A549 (cell line): Measurements from ENCODE around the gene CADM1. TPM values are rescaled to one million over a fixed set of nuclear protein-coding genes. Genes with fewer than 3 reads are reported as not detected.

Experiments used
- ATAC-seq, 2 experiments: fragments of 200-7000 bp in 1 of 2; fragments of >200 bp in 1 of 2; cut with Nextera tagmentation in 1 of 2; cut with Tn5 transposase in 1 of 2; 3 replicates each; pipeline versions ENCODE4 v1.8.0 to v1.9.1; 2018 to 2020; ENCODE audit warnings: mild to moderate bottlenecking in 1 of 2, moderate library complexity in 1 of 2
- CTCF ChIA-PET: fragments of 300-600 bp; sonication (Branson Sonifier 250); formaldehyde crosslinking; extraction: SDS; loops from one replicate; lab custom pipeline; 2021; ENCODE audit warnings: antibody characterized with exemption, inconsistent platforms; lab: Yijun Ruan, JAX
- POLR2A ChIA-PET: fragments of 350-600 bp; formaldehyde crosslinking; extraction: SDS; loops from one replicate; lab custom pipeline; 2021; ENCODE audit warnings: antibody characterized with exemption, inconsistent platforms; lab: Yijun Ruan, JAX
- DNase-seq, 2 experiments: peaks; one replicate each; pipeline versions ENCODE4 v3.0.0 to v3.0.0-alpha.2; 2011 to 2016; ENCODE audit warnings: low read depth in 1 of 2, low spot score in 1 of 2
- FAIRE-seq: peaks from 2 replicates; lab custom pipeline; 2011; peaks lifted over from hg19 to GRCh38; lab: Jason Lieb, UNC
- H3K27ac ChIP-seq, 2 experiments: fragments of >200 bp; sonication (Bioruptor Twin); formaldehyde crosslinking; 3 replicates each; pipeline ENCODE4 v1.5.1; 2016 to 2017
- H3K4me1 ChIP-seq: fragments of >200 bp; sonication (Bioruptor Twin); formaldehyde crosslinking; 3 replicates; pipeline ENCODE4 v1.6.1; 2016
- H3K4me2 ChIP-seq: fragments of >200 bp; sonication (Bioruptor Twin); formaldehyde crosslinking; 3 replicates; pipeline ENCODE4 v1.6.1; 2016
- H3K4me3 ChIP-seq: fragments of >200 bp; sonication (Bioruptor Twin); formaldehyde crosslinking; 3 replicates; pipeline ENCODE4 v1.5.1; 2016
- H3K9me3 ChIP-seq: fragments of >200 bp; sonication (Bioruptor Twin); formaldehyde crosslinking; 3 replicates; pipeline ENCODE4 v1.6.1; 2016
- BHLHE40 ChIP-seq: IDR thresholded peaks from 2 replicates; pipeline ENCODE4 v1.6.1; 2012; ENCODE audit warnings: low read depth, low read length, inconsistent platforms
- CHD2 ChIP-seq: fragments of 150-350 bp; IDR thresholded peaks from 2 replicates; pipeline ENCODE4 v1.6.1; 2014; ENCODE audit warnings: low read length; ENCODE audit not compliant: partially characterized antibody
- CHD4 ChIP-seq: fragments of 200-600 bp; sonication (generic); IDR thresholded peaks from 2 replicates; pipeline ENCODE4 v1.6.1; 2016; ENCODE audit warnings: antibody characterized with exemption, mild to moderate bottlenecking, borderline replicate concordance
- EHMT2 ChIP-seq: fragments of 200-600 bp; sonication (generic); IDR thresholded peaks from 2 replicates; pipeline ENCODE4 v1.6.1; 2016; ENCODE audit warnings: antibody characterized with exemption, low read depth, mild to moderate bottlenecking, moderate library complexity
- FOSB ChIP-seq: fragments of 250-450 bp; sonication (Bioruptor Pico); IDR thresholded peaks from 2 replicates; pipeline ENCODE4 v1.5.0; 2020; ENCODE audit warnings: mild to moderate bottlenecking, moderate library complexity
- FOXS1 ChIP-seq: fragments of 250-450 bp; sonication (Bioruptor Pico); IDR thresholded peaks from 2 replicates; pipeline ENCODE4 v1.5.0; 2020; ENCODE audit warnings: mild to moderate bottlenecking, moderate library complexity
- HEYL ChIP-seq: fragments of 250-450 bp; sonication (Bioruptor Pico); IDR thresholded peaks from 2 replicates; pipeline ENCODE4 v1.8.0; 2021; ENCODE audit warnings: mild to moderate bottlenecking, moderate library complexity
- HOXB13 ChIP-seq: fragments of 250-450 bp; sonication (Bioruptor Pico); IDR thresholded peaks from 2 replicates; pipeline ENCODE4 v1.5.0; 2020; ENCODE audit warnings: low read depth, mild to moderate bottlenecking, moderate library complexity
- JUN ChIP-seq, 2 experiments: fragments of >200 bp; sonication (Bioruptor Twin); formaldehyde crosslinking; IDR thresholded peaks; 2 replicates in 1 of 2; 3 replicates in 1 of 2; pipeline ENCODE4 v1.6.1; 2016 to 2017
- JUNB ChIP-seq: fragments of >200 bp; sonication (Bioruptor Twin); formaldehyde crosslinking; IDR thresholded peaks from 2 replicates; pipeline ENCODE4 v1.6.1; 2016
- KDM1A ChIP-seq: fragments of 200-600 bp; sonication (generic); IDR thresholded peaks from 2 replicates; pipeline ENCODE4 v1.6.1; 2016; ENCODE audit warnings: low read depth, mild to moderate bottlenecking
- MAZ ChIP-seq: fragments of 150-350 bp; IDR thresholded peaks from 2 replicates; pipeline ENCODE4 v1.6.1; 2014; ENCODE audit warnings: antibody characterized with exemption, low read depth, low read length, borderline replicate concordance
- MYC ChIP-seq: IDR thresholded peaks from 2 replicates; pipeline ENCODE4 v1.6.1; 2012; ENCODE audit warnings: mild to moderate bottlenecking, inconsistent platforms, low read length, improper control_type of control experiment, borderline replicate concordance
- NPAS2 ChIP-seq: fragments of 250-450 bp; sonication (Bioruptor Pico); IDR thresholded peaks from 2 replicates; pipeline ENCODE4 v1.8.0; 2022; ENCODE audit warnings: mild to moderate bottlenecking, moderate library complexity, borderline replicate concordance
- POLR2AphosphoS2 ChIP-seq: conservative IDR thresholded peaks from 2 replicates; pipeline ENCODE4 v1.6.1; 2012; ENCODE audit warnings: low read length, improper control_type of control experiment, inconsistent platforms
- RCOR1 ChIP-seq: fragments of 150-350 bp; IDR thresholded peaks from 2 replicates; pipeline ENCODE4 v1.6.1; 2014; ENCODE audit warnings: antibody characterized with exemption, low read length, low read depth
- RFX5 ChIP-seq: fragments of 450-650 bp; IDR thresholded peaks from 2 replicates; pipeline ENCODE4 v1.7.1; 2014; ENCODE audit warnings: antibody characterized with exemption, mild to moderate bottlenecking, moderate library complexity
- RNF2 ChIP-seq: fragments of 200-600 bp; sonication (generic); IDR thresholded peaks from 2 replicates; pipeline ENCODE4 v1.6.1; 2016; ENCODE audit warnings: low read depth, mild to moderate bottlenecking, antibody characterized with exemption, moderate library complexity, borderline replicate concordance
- SREBF2 ChIP-seq: fragments of 450-650 bp; IDR thresholded peaks from 2 replicates; pipeline ENCODE4 v1.6.1; 2014; ENCODE audit warnings: mild to moderate bottlenecking, moderate library complexity
- TFCP2L1 ChIP-seq: fragments of 250-450 bp; sonication (Bioruptor Pico); IDR thresholded peaks from 2 replicates; pipeline ENCODE4 v1.5.0; 2021; ENCODE audit warnings: mild to moderate bottlenecking
- TP53 ChIP-seq: fragments of 250-450 bp; sonication (Bioruptor Pico); IDR thresholded peaks from 2 replicates; pipeline ENCODE4 v1.5.0; 2021; ENCODE audit warnings: mild to moderate bottlenecking, moderate library complexity
- ZNF302 ChIP-seq: fragments of 250-450 bp; sonication (Bioruptor Pico); IDR thresholded peaks from 2 replicates; pipeline ENCODE4 v1.9.0; 2021; ENCODE audit warnings: inconsistent platforms, mild to moderate bottlenecking, moderate library complexity
- WGBS: methylation state at CpG from one replicate; pipeline ENCODE4 v1.1.6; 2017; ENCODE audit errors: missing lambda C conversion rate; 5-methylcytosine and 5-hydroxymethylcytosine counted together
- polyA plus RNA-seq, 4 experiments: library from polyadenylated mRNA; depleted of rRNA in 3 of 4; stranded (reverse); fragments of >200 nt; fragmentation: RNase III in 1 of 4; extraction: RNeasy Plus Mini Kit Qiagen cat#74134 plus additional on column Dnase treatment in 1 of 4; gene quantifications; 2 replicates in 3 of 4; 3 replicates in 1 of 4; pipeline ENCODE4 v1.2.3, GENCODE V29; 2011 to 2017
- TF ChIP-seq, protein P1 (sequence below): fragments of 250-450 bp; sonication (Bioruptor Pico); IDR thresholded peaks from 2 replicates; pipeline ENCODE4 v1.5.0; 2021; ENCODE audit warnings: mild to moderate bottlenecking, moderate library complexity, borderline replicate concordance
- TF ChIP-seq, protein P2 (sequence below): fragments of 200-600 bp; sonication (generic); IDR thresholded peaks from 2 replicates; pipeline ENCODE4 v1.6.1; 2016; ENCODE audit warnings: antibody characterized with exemption, mild to moderate bottlenecking, moderate library complexity
- TF ChIP-seq, protein P3 (sequence below): fragments of 150-350 bp; IDR thresholded peaks from 2 replicates; pipeline ENCODE4 v1.6.1; 2014; ENCODE audit warnings: low read depth, mild to moderate bottlenecking, low read length

The CADM1 gene
- polyA plus RNA-seq, 2 of the 4 experiments (the other 2 are of a cell fraction) = 33.4 to 36.7 TPM

DNA sequence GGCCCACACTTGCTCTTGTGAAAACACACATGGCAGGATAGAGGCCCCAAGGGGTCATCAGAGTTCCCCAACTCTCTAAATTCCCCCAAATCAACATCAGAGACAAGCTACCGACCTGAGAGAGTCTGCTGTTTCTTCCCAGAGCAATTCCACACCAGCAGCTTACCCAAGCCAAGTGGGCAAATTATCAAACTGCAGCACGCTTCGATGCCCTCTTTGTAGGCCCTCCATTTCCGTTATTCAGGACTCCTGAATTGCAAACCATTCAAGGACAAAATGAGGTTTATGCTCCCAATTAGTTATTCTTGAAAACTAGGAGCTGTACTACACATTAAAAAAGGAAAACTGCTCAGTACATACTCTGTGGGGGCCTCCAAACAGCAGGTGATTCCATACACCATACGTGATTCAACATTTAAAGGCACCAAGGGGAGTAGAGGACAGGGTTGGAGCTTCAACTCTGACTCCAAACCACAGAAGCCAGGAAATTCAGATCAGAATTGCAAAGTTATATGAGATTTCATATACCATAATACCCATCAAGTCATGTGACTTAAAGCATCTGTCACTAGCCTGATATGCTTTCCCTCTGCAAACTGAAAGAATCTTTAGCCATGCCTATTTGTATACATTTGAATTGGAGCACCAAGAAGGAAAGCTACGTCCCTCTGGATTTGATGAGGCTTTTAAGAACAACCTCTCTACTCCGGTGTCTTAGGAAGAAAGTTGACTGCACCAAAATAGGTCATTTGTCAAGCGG, 234.8 kb downstream of the CADM1 start:
- POLR2A ChIA-PET = no interaction called here
- TF ChIP-seq MYC = no peak
- no peak for TF ChIP-seq SREBF2
- no peak for TF ChIP-seq MAZ
- TF ChIP-seq, protein P1, sequence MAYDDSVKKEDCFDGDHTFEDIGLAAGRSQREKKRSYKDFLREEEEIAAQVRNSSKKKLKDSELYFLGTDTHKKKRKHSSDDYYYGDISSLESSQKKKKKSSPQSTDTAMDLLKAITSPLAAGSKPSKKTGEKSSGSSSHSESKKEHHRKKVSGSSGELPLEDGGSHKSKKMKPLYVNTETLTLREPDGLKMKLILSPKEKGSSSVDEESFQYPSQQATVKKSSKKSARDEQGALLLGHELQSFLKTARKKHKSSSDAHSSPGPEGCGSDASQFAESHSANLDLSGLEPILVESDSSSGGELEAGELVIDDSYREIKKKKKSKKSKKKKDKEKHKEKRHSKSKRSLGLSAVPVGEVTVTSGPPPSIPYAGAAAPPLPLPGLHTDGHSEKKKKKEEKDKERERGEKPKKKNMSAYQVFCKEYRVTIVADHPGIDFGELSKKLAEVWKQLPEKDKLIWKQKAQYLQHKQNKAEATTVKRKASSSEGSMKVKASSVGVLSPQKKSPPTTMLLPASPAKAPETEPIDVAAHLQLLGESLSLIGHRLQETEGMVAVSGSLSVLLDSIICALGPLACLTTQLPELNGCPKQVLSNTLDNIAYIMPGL = no peak
- no peak for TF ChIP-seq TFCP2L1 (CRISPR knock-in tag)
- no peak for TF ChIP-seq HOXB13 (CRISPR knock-in tag)
- TF ChIP-seq, all 56 proteins: peak for 0
- CTCF ChIA-PET = interaction anchor here (1.0 to 1.3 kb wide), 2 partner anchors 9 to 27 kb away, joined by 4 to 5 read pairs; no protein-coding TSS in a partner anchor
- ATAC-seq (no peak), DNase-seq (no peak), FAIRE-seq (no peak)
- Histone ChIP-seq H3K27ac (no peak overlapping the region), H3K4me3 (no peak overlapping the region), H3K9me3 (no peaks in the 10 kb centered on the region), H3K4me2 (no peak overlapping the region), H3K4me1 (no peaks in the 10 kb centered on the region)
- WGBS = 79% methylated on average over 8 of the region's 8 CpGs

DNA sequence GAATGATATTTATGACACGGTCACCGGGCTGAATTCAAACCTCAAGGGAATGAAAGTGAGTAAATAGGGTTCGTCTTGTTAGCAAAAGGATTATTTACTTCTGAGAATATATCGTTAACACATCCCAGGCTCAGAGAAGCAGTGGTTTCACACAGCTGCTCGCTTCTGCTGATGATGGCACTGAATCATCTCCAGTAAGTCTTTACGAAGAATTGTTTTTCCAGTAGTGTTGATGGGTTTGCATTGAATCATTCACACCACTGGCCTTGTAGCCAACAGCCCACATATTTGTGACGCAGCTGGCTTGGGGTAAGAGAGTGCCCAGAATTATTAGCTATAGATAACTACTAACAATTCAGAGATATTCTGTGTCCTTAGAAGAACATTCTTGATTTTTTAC, 236.3 kb downstream of the CADM1 start:
- FAIRE-seq (no peak), ATAC-seq (no peak), DNase-seq (no peak)
- WGBS = 92% methylated on average over 7 of the region's 7 CpGs
- no peaks in the 10 kb centered on the region for H3K4me1 ChIP-seq
- H3K9me3 ChIP-seq = no peaks in the 10 kb centered on the region
- H3K4me2 ChIP-seq = no peak overlapping the region
- POLR2A ChIA-PET = no interaction called here
- CTCF ChIA-PET = no interaction called here
- H3K27ac ChIP-seq = no peak overlapping the region
- TF ChIP-seq POLR2AphosphoS2 (no peak), ZNF302 (CRISPR knock-in tag) (no peak), FOSB (CRISPR knock-in tag) (no peak), RFX5 (no peak), HEYL (no peak), BHLHE40 (no peak), TP53 (CRISPR knock-in tag) (no peak), RNF2 (no peak), EHMT2 (no peak), NPAS2 (CRISPR knock-in tag) (no peak), RCOR1 (no peak), JUNB (no peak), JUN (IDR thresholded peaks at IDR 0.05) (no peak), FOXS1 (no peak), KDM1A (no peak), CHD4 (no peak), CHD2 (no peak), SREBF2 (no peak)
- TF ChIP-seq, protein P2, sequence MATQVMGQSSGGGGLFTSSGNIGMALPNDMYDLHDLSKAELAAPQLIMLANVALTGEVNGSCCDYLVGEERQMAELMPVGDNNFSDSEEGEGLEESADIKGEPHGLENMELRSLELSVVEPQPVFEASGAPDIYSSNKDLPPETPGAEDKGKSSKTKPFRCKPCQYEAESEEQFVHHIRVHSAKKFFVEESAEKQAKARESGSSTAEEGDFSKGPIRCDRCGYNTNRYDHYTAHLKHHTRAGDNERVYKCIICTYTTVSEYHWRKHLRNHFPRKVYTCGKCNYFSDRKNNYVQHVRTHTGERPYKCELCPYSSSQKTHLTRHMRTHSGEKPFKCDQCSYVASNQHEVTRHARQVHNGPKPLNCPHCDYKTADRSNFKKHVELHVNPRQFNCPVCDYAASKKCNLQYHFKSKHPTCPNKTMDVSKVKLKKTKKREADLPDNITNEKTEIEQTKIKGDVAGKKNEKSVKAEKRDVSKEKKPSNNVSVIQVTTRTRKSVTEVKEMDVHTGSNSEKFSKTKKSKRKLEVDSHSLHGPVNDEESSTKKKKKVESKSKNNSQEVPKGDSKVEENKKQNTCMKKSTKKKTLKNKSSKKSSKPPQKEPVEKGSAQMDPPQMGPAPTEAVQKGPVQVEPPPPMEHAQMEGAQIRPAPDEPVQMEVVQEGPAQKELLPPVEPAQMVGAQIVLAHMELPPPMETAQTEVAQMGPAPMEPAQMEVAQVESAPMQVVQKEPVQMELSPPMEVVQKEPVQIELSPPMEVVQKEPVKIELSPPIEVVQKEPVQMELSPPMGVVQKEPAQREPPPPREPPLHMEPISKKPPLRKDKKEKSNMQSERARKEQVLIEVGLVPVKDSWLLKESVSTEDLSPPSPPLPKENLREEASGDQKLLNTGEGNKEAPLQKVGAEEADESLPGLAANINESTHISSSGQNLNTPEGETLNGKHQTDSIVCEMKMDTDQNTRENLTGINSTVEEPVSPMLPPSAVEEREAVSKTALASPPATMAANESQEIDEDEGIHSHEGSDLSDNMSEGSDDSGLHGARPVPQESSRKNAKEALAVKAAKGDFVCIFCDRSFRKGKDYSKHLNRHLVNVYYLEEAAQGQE = no peak
- TF ChIP-seq, protein P3, sequence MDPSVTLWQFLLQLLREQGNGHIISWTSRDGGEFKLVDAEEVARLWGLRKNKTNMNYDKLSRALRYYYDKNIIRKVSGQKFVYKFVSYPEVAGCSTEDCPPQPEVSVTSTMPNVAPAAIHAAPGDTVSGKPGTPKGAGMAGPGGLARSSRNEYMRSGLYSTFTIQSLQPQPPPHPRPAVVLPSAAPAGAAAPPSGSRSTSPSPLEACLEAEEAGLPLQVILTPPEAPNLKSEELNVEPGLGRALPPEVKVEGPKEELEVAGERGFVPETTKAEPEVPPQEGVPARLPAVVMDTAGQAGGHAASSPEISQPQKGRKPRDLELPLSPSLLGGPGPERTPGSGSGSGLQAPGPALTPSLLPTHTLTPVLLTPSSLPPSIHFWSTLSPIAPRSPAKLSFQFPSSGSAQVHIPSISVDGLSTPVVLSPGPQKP = no peak
- no peak overlapping the region for H3K4me3 ChIP-seq
